Neural progenitor cell (in vitro differentiated cells): ENCODE results near the gene POLR2H. TPM values are rescaled to one million over a fixed set of nuclear protein-coding genes. Genes with fewer than 3 reads are reported as not detected.

Experiments
- DNase-seq: peaks from one replicate; pipeline ENCODE4 v3.0.0-alpha.2; 2016; ENCODE audit warnings: low spot score
- H2AFZ ChIP-seq: fragments of 200-600 bp; sonication (generic); replicated peaks from 2 replicates; pipeline ENCODE4 v1.6.1; 2016; ENCODE audit warnings: antibody characterized with exemption
- H3F3A ChIP-seq: fragments of 200-600 bp; sonication (generic); 2 replicates; pipeline ENCODE4 v1.6.1; 2016; ENCODE audit warnings: antibody characterized with exemption, low read depth
- H3K27ac ChIP-seq: fragments of 200-600 bp; sonication (generic); 2 replicates; pipeline ENCODE4 v1.5.1; 2016; ENCODE audit warnings: mild to moderate bottlenecking
- H3K27me3 ChIP-seq: fragments of 200-600 bp; sonication (generic); 2 replicates; pipeline ENCODE4 v1.6.1; 2016; ENCODE audit warnings: mild to moderate bottlenecking, moderate library complexity
- H3K36me3 ChIP-seq: fragments of 200-600 bp; sonication (generic); 2 replicates; pipeline ENCODE4 v1.5.1; 2016
- H3K4me1 ChIP-seq: fragments of 200-600 bp; sonication (generic); 2 replicates; pipeline ENCODE4 v1.6.1; 2016; ENCODE audit warnings: mixed run types
- H3K4me2 ChIP-seq: fragments of 200-600 bp; sonication (generic); 2 replicates; pipeline ENCODE4 v1.6.1; 2016
- H3K4me3 ChIP-seq: fragments of 200-600 bp; sonication (generic); 2 replicates; pipeline ENCODE4 v1.5.1; 2016
- H3K79me2 ChIP-seq: fragments of 200-600 bp; sonication (generic); 2 replicates; pipeline ENCODE4 v1.6.1; 2016; ENCODE audit warnings: low read depth
- H3K9ac ChIP-seq: fragments of 200-600 bp; sonication (generic); 2 replicates; pipeline ENCODE4 v1.6.1; 2016
- H3K9me3 ChIP-seq: fragments of 200-600 bp; sonication (generic); 2 replicates; pipeline ENCODE4 v1.5.1; 2016; ENCODE audit warnings: low read depth
- H4K20me1 ChIP-seq: fragments of 200-600 bp; sonication (generic); 2 replicates; pipeline ENCODE4 v1.6.1; 2016; ENCODE audit warnings: low read depth
- H3K27ac Mint-ChIP-seq: 3 replicates; pipeline ENCODE4 v1.8.0; 2021; ENCODE audit warnings: mixed read lengths
- H3K27me3 Mint-ChIP-seq: 2 replicates; pipeline ENCODE4 v1.8.0; 2022; ENCODE audit warnings: low read depth, mild to moderate bottlenecking, inconsistent platforms, moderate library complexity, mixed read lengths; ENCODE audit not compliant: insufficient read depth
- H3K36me3 Mint-ChIP-seq: 3 replicates; pipeline ENCODE4 v1.8.0; 2021; ENCODE audit warnings: mixed read lengths
- H3K4me1 Mint-ChIP-seq: 3 replicates; pipeline ENCODE4 v1.8.0; 2021; ENCODE audit warnings: mixed read lengths
- H3K4me3 Mint-ChIP-seq: 3 replicates; pipeline ENCODE4 v1.8.0; 2021; ENCODE audit warnings: mild to moderate bottlenecking, moderate library complexity, mixed read lengths
- H3K9me3 Mint-ChIP-seq: 3 replicates; pipeline ENCODE4 v1.8.0; 2020; ENCODE audit warnings: mixed read lengths
- EZH2 ChIP-seq: fragments of 200-600 bp; sonication (generic); IDR thresholded peaks from 2 replicates; pipeline ENCODE4 v1.6.1; 2017; ENCODE audit warnings: antibody characterized with exemption, mild to moderate bottlenecking, moderate library complexity
- EZH2phosphoT487 ChIP-seq: fragments of 200-600 bp; sonication (generic); IDR thresholded peaks from 2 replicates; pipeline ENCODE4 v1.6.1; 2017; ENCODE audit warnings: antibody characterized with exemption
- small RNA-seq: library from RNA; depleted of rRNA; stranded (forward); fragments of <200 nt; gene quantifications from one replicate; pipeline ENCODE3, GENCODE V24; 2015
- total RNA-seq: library from RNA; depleted of rRNA; stranded (reverse); fragments of >200 nt; gene quantifications from 2 replicates; pipeline ENCODE4 v1.2.3, GENCODE V29; 2015; ENCODE audit warnings: low replicate concordance
- TF ChIP-seq, protein P1 (sequence below): fragments of 200-600 bp; sonication (generic); IDR thresholded peaks from 2 replicates; pipeline ENCODE4 v1.5.1; 2017; ENCODE audit warnings: antibody characterized with exemption, mild to moderate bottlenecking

POLR2H gene
- total RNA-seq, 1 donor from 2014 or later = 173 TPM

DNA sequence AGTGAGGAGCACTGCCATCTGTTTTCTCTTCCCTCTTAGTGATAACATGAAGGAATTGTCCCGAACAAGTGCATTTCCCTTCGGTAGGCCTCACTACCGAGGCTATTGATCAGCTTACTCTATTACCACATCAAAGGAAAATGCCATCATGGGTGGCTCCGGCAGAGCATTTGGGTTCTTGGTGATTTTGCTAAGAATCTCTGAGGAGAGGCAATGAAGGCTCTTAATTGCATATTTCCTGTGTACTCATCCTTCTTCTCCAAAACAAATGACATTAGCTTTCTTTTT is 53.6 kb downstream of the POLR2H start:
- no peaks in the 10 kb centered on the region for H3K79me2 ChIP-seq
- no peak overlapping the region for H3K4me3 ChIP-seq
- H3K27me3 ChIP-seq = no peaks in the 10 kb centered on the region
- no peaks in the 10 kb centered on the region for H3K9me3 ChIP-seq
- H3K27ac ChIP-seq = no peak overlapping the region
- Mint-ChIP-seq H3K36me3 (no peaks in the 10 kb centered on the region), H3K27me3 (peaks cover 3% of the 10 kb centered on the region), H3K4me1 (peaks cover 7% of the 10 kb centered on the region), H3K9me3 (no peaks in the 10 kb centered on the region), H3K27ac (no peak overlapping the region), H3K4me3 (no peak overlapping the region)
- H3K36me3 ChIP-seq = no peaks in the 10 kb centered on the region
- H3K9ac ChIP-seq = no peak overlapping the region
- H3F3A ChIP-seq = no peaks in the 10 kb centered on the region
- H2AFZ ChIP-seq = no peak overlapping the region
- no peaks in the 10 kb centered on the region for H3K4me1 ChIP-seq
- H4K20me1 ChIP-seq = no peaks in the 10 kb centered on the region
- H3K4me2 ChIP-seq = no peak overlapping the region
- TF ChIP-seq EZH2 (no peak), EZH2phosphoT487 (no peak)
- TF ChIP-seq, protein P1, sequence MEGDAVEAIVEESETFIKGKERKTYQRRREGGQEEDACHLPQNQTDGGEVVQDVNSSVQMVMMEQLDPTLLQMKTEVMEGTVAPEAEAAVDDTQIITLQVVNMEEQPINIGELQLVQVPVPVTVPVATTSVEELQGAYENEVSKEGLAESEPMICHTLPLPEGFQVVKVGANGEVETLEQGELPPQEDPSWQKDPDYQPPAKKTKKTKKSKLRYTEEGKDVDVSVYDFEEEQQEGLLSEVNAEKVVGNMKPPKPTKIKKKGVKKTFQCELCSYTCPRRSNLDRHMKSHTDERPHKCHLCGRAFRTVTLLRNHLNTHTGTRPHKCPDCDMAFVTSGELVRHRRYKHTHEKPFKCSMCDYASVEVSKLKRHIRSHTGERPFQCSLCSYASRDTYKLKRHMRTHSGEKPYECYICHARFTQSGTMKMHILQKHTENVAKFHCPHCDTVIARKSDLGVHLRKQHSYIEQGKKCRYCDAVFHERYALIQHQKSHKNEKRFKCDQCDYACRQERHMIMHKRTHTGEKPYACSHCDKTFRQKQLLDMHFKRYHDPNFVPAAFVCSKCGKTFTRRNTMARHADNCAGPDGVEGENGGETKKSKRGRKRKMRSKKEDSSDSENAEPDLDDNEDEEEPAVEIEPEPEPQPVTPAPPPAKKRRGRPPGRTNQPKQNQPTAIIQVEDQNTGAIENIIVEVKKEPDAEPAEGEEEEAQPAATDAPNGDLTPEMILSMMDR = no peak
- DNase-seq = peak; percentile 10

DNA sequence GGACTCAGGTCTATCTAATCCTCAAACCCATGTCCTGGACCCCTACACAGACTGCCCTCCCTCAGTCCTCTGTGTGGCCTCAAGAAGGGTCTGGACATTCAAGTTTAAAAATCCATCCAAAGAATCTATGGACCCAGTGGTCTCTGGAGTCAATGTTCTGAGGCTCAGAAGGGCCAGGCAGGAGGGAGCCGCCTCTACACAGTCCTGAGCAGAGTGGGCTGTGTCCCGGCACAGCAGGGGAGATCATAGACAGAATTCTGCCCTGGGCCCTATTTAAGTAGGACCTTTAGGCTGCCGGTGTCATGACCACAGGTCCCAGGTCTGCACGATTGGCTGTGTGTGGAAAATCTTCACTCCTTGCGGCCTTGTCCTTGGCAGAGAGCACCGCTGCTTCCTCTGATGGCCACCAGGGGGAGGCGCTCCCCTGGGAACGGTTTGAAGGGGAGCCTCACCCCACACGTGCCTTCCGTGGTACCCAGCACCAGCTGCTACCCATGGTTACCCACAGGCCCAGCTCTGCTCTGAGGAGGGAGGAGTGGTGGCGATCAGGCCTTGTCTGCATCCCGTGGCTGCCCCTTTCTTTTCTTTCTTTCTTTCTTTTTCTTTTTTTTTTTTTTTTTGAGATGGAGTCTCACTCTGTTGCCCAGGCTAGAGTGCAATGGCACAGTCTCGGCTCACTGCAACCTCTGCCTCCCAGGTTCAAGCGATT is 56.3 kb downstream of the POLR2H start:
- Mint-ChIP-seq H3K27me3 (peaks cover 3% of the 10 kb centered on the region), H3K4me3 (no peak overlapping the region), H3K27ac (no peak overlapping the region), H3K4me1 (peaks cover 7% of the 10 kb centered on the region), H3K9me3 (peaks cover 6% of the 10 kb centered on the region), H3K36me3 (no peaks in the 10 kb centered on the region)
- no peaks in the 10 kb centered on the region for H3F3A ChIP-seq
- H3K79me2 ChIP-seq = no peaks in the 10 kb centered on the region
- TF ChIP-seq, protein P1 = peak; percentile 85
- no peak for TF ChIP-seq EZH2
- no peak overlapping the region for H3K4me2 ChIP-seq
- H3K27ac ChIP-seq = no peak overlapping the region
- H3K27me3 ChIP-seq = no peaks in the 10 kb centered on the region
- no peaks in the 10 kb centered on the region for H3K4me1 ChIP-seq
- no peaks in the 10 kb centered on the region for H4K20me1 ChIP-seq
- DNase-seq = peak; percentile 79
- H3K9ac ChIP-seq = no peak overlapping the region
- no peaks in the 10 kb centered on the region for H3K36me3 ChIP-seq
- no peak overlapping the region for H3K4me3 ChIP-seq
- no peak overlapping the region for H2AFZ ChIP-seq
- H3K9me3 ChIP-seq = no peaks in the 10 kb centered on the region

Small RNAs within 50 kb of the gene (small RNA-seq; reads per million reads assigned to genes)
- gene SNORD66 = 102 reads per million, percentile 98 among the genes with 10 or more reads in this experiment

Other genes starting within 250 kb of the POLR2H start
- gene EIF2B5, start 226.4 kb upstream of the POLR2H start, total RNA-seq = 36.4 and 69.1 TPM in 2 replicates
- gene DVL3, start 206.3 kb upstream of the POLR2H start, total RNA-seq = 29.8 and 59.2 TPM in 2 replicates
- gene AP2M1, start 186.9 kb upstream of the POLR2H start, total RNA-seq = 309 and 335 TPM in 2 replicates
- 22.0 and 30.4 TPM in 2 replicates for gene ABCF3, start 175.5 kb upstream of the POLR2H start, total RNA-seq
- not detected in 2 replicates for gene VWA5B2, start 132.1 kb upstream of the POLR2H start, total RNA-seq
- gene ALG3, start 112.7 kb upstream of the POLR2H start, total RNA-seq = 23.7 and 39.1 TPM in 2 replicates
- gene EEF1AKMT4, start 112.0 kb upstream of the POLR2H start, total RNA-seq = 3.7 and 6.0 TPM in 2 replicates
- gene CAMK2N2, start 100.2 kb upstream of the POLR2H start, total RNA-seq = 0.71 TPM in 1 of 2 replicates, not detected in the other
- 0.15 TPM in 1 of 2 replicates, not detected in the other for gene ECE2, start 85.7 kb upstream of the POLR2H start, total RNA-seq
- gene PSMD2, start 62.5 kb upstream of the POLR2H start, total RNA-seq = 234 and 476 TPM in 2 replicates
- 137 and 207 TPM in 2 replicates for gene EIF4G1, start 47.1 kb upstream of the POLR2H start, total RNA-seq
- gene FAM131A, start 24.1 kb upstream of the POLR2H start, total RNA-seq = 17.2 and 37.7 TPM in 2 replicates
- 16.5 and 38.2 TPM in 2 replicates for gene CLCN2, start 105 bp upstream of the POLR2H start, total RNA-seq
- gene THPO, start 16.5 kb downstream of the POLR2H start, total RNA-seq = 0.31 and 2.3 TPM in 2 replicates
- 2.3 and 6.8 TPM in 2 replicates for gene CHRD, start 18.3 kb downstream of the POLR2H start, total RNA-seq
- gene EPHB3, start 200.1 kb downstream of the POLR2H start, total RNA-seq = 2.3 and 3.6 TPM in 2 replicates